KMS-11 (cell line): Measurements from ENCODE around the gene SCN10A.

Experiments
- H2AFZ ChIP-seq: fragments of 200-600 bp; sonication (generic); 2 replicates; pipeline ENCODE4 v1.6.1; 2016; ENCODE audit warnings: antibody characterized with exemption, mixed run types, low read depth
- H3K27ac ChIP-seq: fragments of 200-600 bp; sonication (generic); 2 replicates; pipeline ENCODE4 v1.6.1; 2016; ENCODE audit warnings: mild to moderate bottlenecking, mixed run types
- H3K27me3 ChIP-seq: fragments of 200-600 bp; sonication (generic); 2 replicates; pipeline ENCODE4 v1.6.1; 2017; ENCODE audit warnings: mild to moderate bottlenecking, low read depth, mixed run types, moderate library complexity; ENCODE audit not compliant: insufficient read depth
- H3K36me3 ChIP-seq: fragments of 200-600 bp; sonication (generic); 2 replicates; pipeline ENCODE4 v1.6.1; 2017; ENCODE audit warnings: mild to moderate bottlenecking, mixed run types; ENCODE audit not compliant: insufficient read depth
- H3K4me1 ChIP-seq: fragments of 200-600 bp; sonication (generic); 2 replicates; pipeline ENCODE4 v1.6.1; 2016; ENCODE audit warnings: mild to moderate bottlenecking, low read depth, mixed run types; ENCODE audit not compliant: poor library complexity, severe bottlenecking
- H3K4me2 ChIP-seq: fragments of 200-600 bp; sonication (generic); 2 replicates; pipeline ENCODE4 v1.7.0; 2016; ENCODE audit warnings: mild to moderate bottlenecking, mixed run types
- H3K4me3 ChIP-seq: fragments of 200-600 bp; sonication (generic); IDR thresholded peaks from 2 replicates; pipeline ENCODE4 v1.6.1; 2017; ENCODE audit warnings: low read depth, low read length, mixed read lengths; ENCODE audit not compliant: insufficient read depth
- H3K79me2 ChIP-seq: fragments of 200-600 bp; sonication (generic); 2 replicates; pipeline ENCODE4 v1.6.1; 2016; ENCODE audit warnings: low read depth, mixed run types; ENCODE audit not compliant: insufficient read depth
- H3K9ac ChIP-seq: fragments of 200-600 bp; sonication (generic); 2 replicates; pipeline ENCODE4 v1.6.1; 2016; ENCODE audit warnings: mild to moderate bottlenecking, mixed run types
- H4K20me1 ChIP-seq: fragments of 200-600 bp; sonication (generic); 2 replicates; pipeline ENCODE4 v1.6.1; 2016; ENCODE audit warnings: mild to moderate bottlenecking, mixed run types; ENCODE audit not compliant: insufficient read depth
- TF ChIP-seq, protein P1 (sequence below): fragments of 200-600 bp; sonication (generic); conservative IDR thresholded peaks from 2 replicates; pipeline ENCODE4 v1.6.1; 2017; ENCODE audit warnings: low read depth, mild to moderate bottlenecking, antibody characterized with exemption, low read length, moderate library complexity, mixed read lengths

SCN10A gene

DNA sequence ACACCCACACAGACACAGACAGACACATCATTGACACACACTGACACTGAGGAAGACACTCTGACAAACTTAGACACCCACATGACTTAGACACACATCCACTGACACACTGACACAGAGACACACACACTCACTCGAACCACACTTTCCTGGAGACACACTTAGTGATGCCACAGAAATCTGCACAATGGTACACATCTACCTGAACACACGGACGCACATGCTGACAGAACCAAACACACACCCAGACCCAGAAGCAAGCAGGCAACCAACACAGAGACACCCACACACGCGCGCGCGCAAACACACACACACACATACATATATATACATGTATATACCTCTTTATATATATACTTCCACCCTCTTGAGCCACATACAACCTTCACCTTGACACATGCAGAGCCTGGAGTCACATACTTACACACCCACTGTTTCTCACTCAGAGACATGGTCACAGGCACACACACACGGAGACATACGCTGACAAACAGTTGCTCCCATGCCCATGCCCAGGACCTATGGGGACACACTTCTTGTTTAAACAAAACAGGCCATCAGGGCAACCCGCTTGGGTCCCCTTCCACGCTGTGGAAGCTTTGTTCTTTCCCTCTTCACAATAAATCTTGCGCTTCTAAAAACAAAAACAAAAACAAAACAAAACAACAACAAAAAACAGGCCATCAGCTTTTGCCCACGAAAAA, 165.6 kb downstream of the SCN10A start:
- peak overlapping the region; percentile 52; the same call in 1 of the 2 replicates for H3K9ac ChIP-seq
- no peak overlapping the region for H3K4me3 ChIP-seq
- H3K4me2 ChIP-seq = peak overlapping the region; percentile 48
- no peaks in the 10 kb centered on the region for H3K4me1 ChIP-seq
- peak overlapping the region; percentile 75; the same call in 1 of the 2 replicates for H2AFZ ChIP-seq
- TF ChIP-seq, protein P1, sequence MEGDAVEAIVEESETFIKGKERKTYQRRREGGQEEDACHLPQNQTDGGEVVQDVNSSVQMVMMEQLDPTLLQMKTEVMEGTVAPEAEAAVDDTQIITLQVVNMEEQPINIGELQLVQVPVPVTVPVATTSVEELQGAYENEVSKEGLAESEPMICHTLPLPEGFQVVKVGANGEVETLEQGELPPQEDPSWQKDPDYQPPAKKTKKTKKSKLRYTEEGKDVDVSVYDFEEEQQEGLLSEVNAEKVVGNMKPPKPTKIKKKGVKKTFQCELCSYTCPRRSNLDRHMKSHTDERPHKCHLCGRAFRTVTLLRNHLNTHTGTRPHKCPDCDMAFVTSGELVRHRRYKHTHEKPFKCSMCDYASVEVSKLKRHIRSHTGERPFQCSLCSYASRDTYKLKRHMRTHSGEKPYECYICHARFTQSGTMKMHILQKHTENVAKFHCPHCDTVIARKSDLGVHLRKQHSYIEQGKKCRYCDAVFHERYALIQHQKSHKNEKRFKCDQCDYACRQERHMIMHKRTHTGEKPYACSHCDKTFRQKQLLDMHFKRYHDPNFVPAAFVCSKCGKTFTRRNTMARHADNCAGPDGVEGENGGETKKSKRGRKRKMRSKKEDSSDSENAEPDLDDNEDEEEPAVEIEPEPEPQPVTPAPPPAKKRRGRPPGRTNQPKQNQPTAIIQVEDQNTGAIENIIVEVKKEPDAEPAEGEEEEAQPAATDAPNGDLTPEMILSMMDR = no peak
- H3K36me3 ChIP-seq = no peaks in the 10 kb centered on the region
- no peaks in the 10 kb centered on the region for H3K79me2 ChIP-seq
- H4K20me1 ChIP-seq = no peaks in the 10 kb centered on the region
- no peak overlapping the region for H3K27ac ChIP-seq
- H3K27me3 ChIP-seq = no peaks in the 10 kb centered on the region; the same call in 1 of the 2 replicates

DNA sequence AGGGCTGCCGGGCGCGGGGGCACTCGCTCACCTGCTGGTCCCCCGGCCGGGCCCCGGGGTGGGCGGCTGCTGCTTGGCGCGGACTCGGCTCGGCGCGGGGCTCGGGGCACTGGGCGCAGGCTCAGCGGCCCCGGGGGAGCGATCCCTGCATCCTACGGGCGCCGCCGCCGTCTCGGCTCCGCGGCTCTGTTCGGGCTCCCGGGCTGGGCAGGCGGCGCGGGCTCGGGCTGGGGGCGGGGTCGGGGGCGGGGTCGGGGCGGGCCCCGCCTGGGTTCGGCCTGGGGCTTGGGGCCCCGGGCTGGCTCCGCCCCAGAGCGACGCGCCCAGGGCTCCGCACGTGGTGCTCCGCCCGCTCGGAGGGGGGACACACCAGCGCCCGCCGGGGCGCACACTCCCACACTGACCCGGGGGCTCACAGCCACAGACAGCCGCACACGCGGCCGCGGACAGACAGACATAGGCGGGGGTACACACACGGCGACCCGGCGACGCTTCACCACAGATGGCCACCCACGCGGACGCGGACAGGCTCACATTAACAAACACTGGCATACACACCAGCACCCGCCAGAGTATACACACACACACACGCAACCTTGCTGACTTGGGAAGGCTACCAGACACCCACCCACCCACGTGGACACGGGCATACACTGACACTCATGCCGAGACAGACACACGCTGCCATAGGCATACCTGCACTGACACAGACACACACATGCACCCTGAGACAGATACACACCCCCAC, 166.3 kb downstream of the SCN10A start, which contains the start of gene SCN5A:
SCN5A (minus strand) TSS at position 188 of the 748 bp plus-strand sequence. CDS start 16,380 bp downstream, outside the sequence.
- Histone ChIP-seq H3K4me1 (no peaks in the 10 kb centered on the region), H3K27ac (no peak within 1 kb of the TSS), H3K36me3 (no peaks in the 10 kb centered on the region), H3K27me3 (no peaks in the 10 kb centered on the region; the same call in 1 of the 2 replicates), H3K9ac (peak within 1 kb of the TSS; percentile 52; the same call in 1 of the 2 replicates), H4K20me1 (no peaks in the 10 kb centered on the region), H2AFZ (peak within 1 kb of the TSS; percentile 75; the same call in 1 of the 2 replicates), H3K4me2 (peak within 1 kb of the TSS; percentile 48), H3K79me2 (no peaks in the 10 kb centered on the region), H3K4me3 (no peak within 1 kb of the TSS)
- TF ChIP-seq, protein P1 = no peak

DNA sequence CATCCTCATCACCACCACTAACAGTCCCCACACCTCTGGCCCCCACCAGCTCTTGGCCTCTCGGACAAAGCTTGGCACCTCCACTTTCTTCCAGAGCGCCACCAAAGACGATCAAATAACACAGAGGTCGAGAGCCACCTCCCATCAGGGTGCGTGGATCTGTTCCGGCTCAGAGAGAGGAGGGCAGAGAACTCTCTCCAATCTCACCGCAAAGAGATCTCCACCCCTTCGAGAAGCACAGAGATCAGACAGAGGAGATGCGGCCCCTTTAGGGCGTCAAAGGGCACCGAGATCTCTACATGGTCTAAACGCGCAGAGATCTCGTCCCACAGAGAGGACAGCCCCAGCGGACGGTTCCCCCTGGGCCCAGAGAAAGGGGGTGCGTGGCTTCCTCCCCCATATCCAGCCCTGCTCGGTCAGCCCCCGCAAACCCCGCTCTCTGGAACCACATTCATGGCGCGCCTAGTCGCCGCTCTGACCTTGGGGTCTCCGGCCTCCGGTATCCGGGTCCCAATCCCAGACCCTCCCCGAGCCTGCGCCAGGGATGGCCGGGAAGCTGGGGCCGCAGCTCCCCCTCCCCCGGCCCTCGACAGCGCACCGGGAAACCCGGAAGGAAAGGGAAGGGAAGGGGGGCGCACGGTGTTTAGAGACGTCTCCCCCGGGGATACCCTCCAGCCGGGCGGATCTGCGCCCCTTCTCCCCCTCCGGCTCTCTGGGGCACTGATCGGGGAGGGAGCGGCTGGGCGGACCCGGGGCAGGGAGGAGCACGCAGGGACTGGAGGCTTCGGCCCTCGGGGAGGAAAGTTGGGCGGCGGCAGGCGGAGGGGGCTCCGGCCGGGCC, 167.1 kb downstream of the SCN10A start:
- Histone ChIP-seq H2AFZ (peak overlapping the region; percentile 30; the same call in 1 of the 2 replicates), H3K4me3 (no peak overlapping the region), H3K9ac (no peak overlapping the region)

More for the DNA sequence above, 167.1 kb downstream of the SCN10A start:
- no peaks in the 10 kb centered on the region for H4K20me1 ChIP-seq
- H3K79me2 ChIP-seq = no peaks in the 10 kb centered on the region
- no peaks in the 10 kb centered on the region; the same call in 1 of the 2 replicates for H3K27me3 ChIP-seq
- no peak overlapping the region for H3K27ac ChIP-seq
- no peaks in the 10 kb centered on the region for H3K4me1 ChIP-seq
- peak overlapping the region; percentile 29; the same call in 1 of the 2 replicates for H3K4me2 ChIP-seq
- no peaks in the 10 kb centered on the region for H3K36me3 ChIP-seq
- TF ChIP-seq, protein P1 = no peak
